ENCODE results near the gene IGSF9B.

- no peak for TF ChIP-seq CTCF (IDR thresholded peaks at IDR 0.05; ENCODE audit: insufficient read depth, low read depth, low read length)
- no peak for TF ChIP-seq EZH2 (IDR thresholded peaks at IDR 0.05; ENCODE audit: insufficient read depth, low read length)
These were observed 47.9 kb downstream of the IGSF9B start for GRCh38 chr11:133908827-133909226.
